ENCODE measurements around the gene CAMK2B.

CAMK2B gene

DNA sequence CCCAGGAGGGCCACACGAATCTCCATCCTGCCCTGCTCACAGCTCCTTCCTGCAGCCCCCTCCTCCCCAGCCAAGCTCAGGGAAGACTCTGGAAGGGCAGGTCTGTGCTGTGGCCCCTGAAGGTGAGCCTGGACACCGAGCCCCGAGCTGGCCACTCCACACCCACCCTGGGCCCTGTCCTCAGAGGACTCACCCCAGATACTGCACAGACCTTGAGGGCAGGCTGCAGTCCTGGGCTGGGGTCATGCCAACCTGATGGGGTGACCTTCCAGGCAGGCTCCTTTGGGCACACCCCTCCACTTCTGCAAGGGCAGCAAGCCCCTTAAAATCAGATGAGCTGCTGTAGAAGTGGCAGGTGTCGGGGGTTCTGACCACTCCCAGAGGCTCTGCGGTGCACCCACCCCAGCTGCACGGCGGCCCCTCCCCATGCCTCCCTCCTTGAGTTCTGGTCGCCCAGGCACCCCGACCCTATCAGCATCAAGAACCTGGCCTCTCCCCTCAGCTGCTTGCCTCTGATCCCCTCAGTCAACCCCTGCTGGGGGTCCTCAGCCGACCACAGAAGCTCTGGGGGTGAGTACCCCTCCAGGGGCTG lies 100.3 kb downstream of the CAMK2B start:
- Histone ChIP-seq H3K4me2 (ENCODE audit: insufficient read depth, low read length) (no peak overlapping the region), H4K20me1 (ENCODE audit: insufficient read depth, low read length) (no peaks in the 10 kb centered on the region), H3K36me3 (ENCODE audit: insufficient read depth, low read length) (no peaks in the 10 kb centered on the region), H3K27ac (ENCODE audit: low read length) (no peak overlapping the region), H3K9me3 (ENCODE audit: insufficient read depth, low read length, severe bottlenecking) (no peaks in the 10 kb centered on the region), H3K79me2 (ENCODE audit: insufficient read depth, low read length) (no peaks in the 10 kb centered on the region), H2AFZ (ENCODE audit: low read depth, low read length) (no peak overlapping the region), H3K9ac (ENCODE audit: low read depth, low read length) (no peak overlapping the region), H3K4me1 (ENCODE audit: insufficient read depth, low read length) (no peaks in the 10 kb centered on the region), H3K27me3 (ENCODE audit: insufficient read depth, low read length, poor library complexity) (no peaks in the 10 kb centered on the region), H3K4me3 (ENCODE audit: low read depth in 1 of 2, low read length in 2 of 2) (no peak overlapping the region)
- ATAC-seq (ENCODE audit: insufficient read depth, low read depth) (no peak), DNase-seq (no peak)
- TF ChIP-seq EZH2 (IDR thresholded peaks at IDR 0.05; ENCODE audit: borderline replicate concordance, low read depth, low read length, severe bottlenecking) = no peak
- TF ChIP-seq, protein P1, sequence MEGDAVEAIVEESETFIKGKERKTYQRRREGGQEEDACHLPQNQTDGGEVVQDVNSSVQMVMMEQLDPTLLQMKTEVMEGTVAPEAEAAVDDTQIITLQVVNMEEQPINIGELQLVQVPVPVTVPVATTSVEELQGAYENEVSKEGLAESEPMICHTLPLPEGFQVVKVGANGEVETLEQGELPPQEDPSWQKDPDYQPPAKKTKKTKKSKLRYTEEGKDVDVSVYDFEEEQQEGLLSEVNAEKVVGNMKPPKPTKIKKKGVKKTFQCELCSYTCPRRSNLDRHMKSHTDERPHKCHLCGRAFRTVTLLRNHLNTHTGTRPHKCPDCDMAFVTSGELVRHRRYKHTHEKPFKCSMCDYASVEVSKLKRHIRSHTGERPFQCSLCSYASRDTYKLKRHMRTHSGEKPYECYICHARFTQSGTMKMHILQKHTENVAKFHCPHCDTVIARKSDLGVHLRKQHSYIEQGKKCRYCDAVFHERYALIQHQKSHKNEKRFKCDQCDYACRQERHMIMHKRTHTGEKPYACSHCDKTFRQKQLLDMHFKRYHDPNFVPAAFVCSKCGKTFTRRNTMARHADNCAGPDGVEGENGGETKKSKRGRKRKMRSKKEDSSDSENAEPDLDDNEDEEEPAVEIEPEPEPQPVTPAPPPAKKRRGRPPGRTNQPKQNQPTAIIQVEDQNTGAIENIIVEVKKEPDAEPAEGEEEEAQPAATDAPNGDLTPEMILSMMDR (IDR thresholded peaks at IDR 0.05; ENCODE audit: borderline replicate concordance, extremely low read depth, low read length, poor library complexity, severe bottlenecking) = no peak

DNA sequence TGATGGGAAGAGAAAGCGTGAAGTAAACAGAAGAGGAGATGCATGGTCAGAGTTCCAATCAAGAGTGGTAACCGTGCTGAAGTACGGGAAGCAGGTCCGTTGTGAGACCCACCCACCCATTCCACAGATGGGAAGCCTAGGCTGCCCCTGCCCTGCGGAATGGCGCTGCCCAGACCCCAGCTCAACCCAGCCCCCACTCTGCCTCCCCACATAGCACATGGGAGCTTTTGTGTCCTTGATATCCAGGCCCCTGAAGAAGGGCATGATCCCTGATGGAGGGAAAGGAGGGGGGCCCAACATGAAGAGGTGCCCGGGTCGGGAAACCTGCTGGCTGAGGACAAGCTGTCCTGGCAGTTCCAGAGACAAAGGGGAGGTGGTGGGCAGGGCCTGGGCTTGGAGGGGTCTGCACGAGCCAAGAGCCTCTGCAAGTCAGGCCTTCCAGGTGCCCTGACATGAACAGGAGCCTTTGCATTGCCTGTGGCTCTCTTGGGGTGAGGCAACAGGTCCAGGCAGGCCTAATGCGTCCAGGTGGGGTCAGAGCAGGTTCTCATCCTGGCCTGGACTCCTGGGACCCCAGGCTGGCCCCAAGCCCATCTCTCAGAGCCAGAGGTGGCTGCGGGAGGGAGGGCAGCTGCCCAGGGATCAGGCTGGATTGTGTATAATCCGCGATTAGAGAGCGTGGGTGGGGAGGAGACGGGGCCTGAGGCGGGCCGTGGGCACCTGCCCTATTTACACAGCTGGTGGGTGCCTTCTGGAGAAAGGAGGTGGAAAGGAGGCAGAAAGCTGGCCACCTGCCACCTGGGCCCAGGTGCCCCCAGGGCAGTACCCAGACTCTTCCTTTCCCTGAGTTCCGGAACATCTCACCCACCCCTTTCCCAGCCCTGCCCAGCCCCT lies 101.1 kb downstream of the CAMK2B start:
- H3K4me3 ChIP-seq (ENCODE audit: low read depth in 1 of 2, low read length in 2 of 2) = no peak overlapping the region
- no peak overlapping the region for H3K4me2 ChIP-seq (ENCODE audit: insufficient read depth, low read length)
- no peaks in the 10 kb centered on the region for H3K4me1 ChIP-seq (ENCODE audit: insufficient read depth, low read length)
- no peak overlapping the region for H2AFZ ChIP-seq (ENCODE audit: low read depth, low read length)
- no peaks in the 10 kb centered on the region for H3K9me3 ChIP-seq (ENCODE audit: insufficient read depth, low read length, severe bottlenecking)
- no peak overlapping the region for H3K27ac ChIP-seq (ENCODE audit: low read length)
- H3K36me3 ChIP-seq (ENCODE audit: insufficient read depth, low read length) = no peaks in the 10 kb centered on the region
- DNase-seq (no peak), ATAC-seq (ENCODE audit: insufficient read depth, low read depth) (no peak)
- H3K9ac ChIP-seq (ENCODE audit: low read depth, low read length) = no peak overlapping the region
- no peaks in the 10 kb centered on the region for H3K27me3 ChIP-seq (ENCODE audit: insufficient read depth, low read length, poor library complexity)
- no peaks in the 10 kb centered on the region for H4K20me1 ChIP-seq (ENCODE audit: insufficient read depth, low read length)
- no peak for TF ChIP-seq EZH2 (IDR thresholded peaks at IDR 0.05; ENCODE audit: borderline replicate concordance, low read depth, low read length, severe bottlenecking)
- TF ChIP-seq, protein P1 (IDR thresholded peaks at IDR 0.05; ENCODE audit: borderline replicate concordance, extremely low read depth, low read length, poor library complexity, severe bottlenecking) = no peak
- H3K79me2 ChIP-seq (ENCODE audit: insufficient read depth, low read length) = no peaks in the 10 kb centered on the region

DNA sequence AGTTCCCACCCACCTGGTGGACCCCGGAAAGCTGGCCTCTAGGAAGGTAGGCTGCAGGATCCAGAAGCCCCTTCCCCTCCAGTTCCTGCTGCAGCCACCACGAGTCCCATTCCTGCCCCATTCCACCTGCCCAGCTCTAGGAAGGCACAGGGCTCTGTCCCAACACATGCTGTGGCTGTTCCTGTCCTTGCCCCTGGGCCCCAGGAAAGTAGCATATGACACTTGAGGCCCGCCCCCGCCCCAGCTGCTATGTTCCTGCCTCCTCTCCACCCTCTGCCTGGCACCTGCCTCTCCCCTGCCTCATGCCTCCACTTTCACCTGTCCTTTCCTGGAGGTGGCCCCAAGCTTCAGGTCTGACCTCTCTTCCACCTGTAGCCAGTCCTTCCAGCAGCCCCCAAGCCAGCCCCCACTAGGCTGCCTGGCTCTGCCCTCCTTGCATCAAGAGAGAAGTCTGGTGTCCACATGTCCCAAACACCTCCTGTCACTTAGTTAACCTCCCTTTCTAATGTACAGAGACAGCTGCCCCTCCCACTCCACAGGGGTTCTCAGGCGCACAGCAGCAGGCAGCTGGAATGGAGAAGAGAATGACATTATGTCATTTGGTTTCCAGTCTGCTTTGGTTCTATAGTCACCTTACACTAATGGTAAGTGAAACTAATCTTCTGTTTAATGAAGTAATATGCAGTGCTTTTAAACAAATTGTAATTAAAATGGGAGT lies 101.9 kb downstream of the CAMK2B start:
- DNase-seq = no peak
- no peak for TF ChIP-seq EZH2 (IDR thresholded peaks at IDR 0.05; ENCODE audit: borderline replicate concordance, low read depth, low read length, severe bottlenecking)
- TF ChIP-seq, protein P1 (IDR thresholded peaks at IDR 0.05; ENCODE audit: borderline replicate concordance, extremely low read depth, low read length, poor library complexity, severe bottlenecking) = no peak
- Histone ChIP-seq H4K20me1 (ENCODE audit: insufficient read depth, low read length) (no peaks in the 10 kb centered on the region), H3K9ac (ENCODE audit: low read depth, low read length) (no peak overlapping the region), H3K9me3 (ENCODE audit: insufficient read depth, low read length, severe bottlenecking) (no peaks in the 10 kb centered on the region), H2AFZ (ENCODE audit: low read depth, low read length) (no peak overlapping the region), H3K36me3 (ENCODE audit: insufficient read depth, low read length) (no peaks in the 10 kb centered on the region), H3K4me3 (ENCODE audit: low read depth in 1 of 2, low read length in 2 of 2) (no peak overlapping the region), H3K4me2 (ENCODE audit: insufficient read depth, low read length) (no peak overlapping the region), H3K4me1 (ENCODE audit: insufficient read depth, low read length) (no peaks in the 10 kb centered on the region), H3K79me2 (ENCODE audit: insufficient read depth, low read length) (no peaks in the 10 kb centered on the region), H3K27ac (ENCODE audit: low read length) (no peak overlapping the region), H3K27me3 (ENCODE audit: insufficient read depth, low read length, poor library complexity) (no peaks in the 10 kb centered on the region)
- ATAC-seq (ENCODE audit: insufficient read depth, low read depth) = peak; percentile 27; the same call in 1 of the 3 replicates
